SW480 (cell line): Measurements from ENCODE around the gene NFIX.

Experiments
- DNase-seq: peaks from one replicate; pipeline ENCODE4 v3.0.0-alpha.2; 2016; ENCODE audit warnings: low spot score

The NFIX gene

DNA sequence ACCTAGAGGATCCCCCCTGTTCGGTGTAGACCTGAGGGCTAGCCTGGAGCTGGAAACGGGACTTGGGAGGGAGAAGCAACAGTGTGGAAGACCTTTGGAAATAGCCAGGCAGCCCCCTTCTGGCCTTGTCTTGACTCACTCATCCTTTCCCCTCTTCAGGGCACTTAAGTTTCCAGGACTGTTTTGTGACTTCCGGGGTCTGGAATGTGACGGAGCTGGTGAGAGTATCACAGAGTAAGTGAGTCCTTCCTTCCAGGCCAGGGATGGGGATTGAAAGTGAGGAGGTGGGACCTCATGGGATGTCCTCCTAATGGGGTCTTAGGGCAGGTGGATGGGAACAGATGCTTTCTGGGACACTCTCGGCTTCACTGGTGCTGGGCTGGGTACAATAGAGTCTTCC lies 78.0 kb downstream of the NFIX start:
- DNase-seq = no peak

DNA sequence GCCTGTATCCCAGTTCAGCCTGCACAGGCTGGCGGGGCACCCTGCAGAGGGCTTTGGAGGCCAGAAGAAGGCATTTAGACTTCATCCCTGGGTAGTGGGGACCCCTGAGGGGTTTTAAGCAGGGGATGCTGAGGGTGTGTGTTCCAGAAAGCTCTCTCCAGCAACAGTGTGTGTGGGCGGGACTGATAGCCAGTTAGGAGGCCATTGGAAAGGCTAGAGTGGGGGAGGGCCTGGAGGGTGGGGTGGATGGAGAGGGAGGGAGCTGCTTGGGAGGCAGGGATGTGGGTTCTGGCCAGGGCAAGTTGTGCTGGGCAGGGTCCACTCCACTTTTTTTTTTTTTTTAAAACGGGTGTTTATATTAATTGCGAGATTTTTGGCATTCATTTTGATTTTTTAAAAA lies 79.1 kb downstream of the NFIX start:
- no peak for DNase-seq

GRCh38 chr19:13076320-13076719 lies 81.0 kb downstream of the NFIX start:
- no peak for DNase-seq

DNA sequence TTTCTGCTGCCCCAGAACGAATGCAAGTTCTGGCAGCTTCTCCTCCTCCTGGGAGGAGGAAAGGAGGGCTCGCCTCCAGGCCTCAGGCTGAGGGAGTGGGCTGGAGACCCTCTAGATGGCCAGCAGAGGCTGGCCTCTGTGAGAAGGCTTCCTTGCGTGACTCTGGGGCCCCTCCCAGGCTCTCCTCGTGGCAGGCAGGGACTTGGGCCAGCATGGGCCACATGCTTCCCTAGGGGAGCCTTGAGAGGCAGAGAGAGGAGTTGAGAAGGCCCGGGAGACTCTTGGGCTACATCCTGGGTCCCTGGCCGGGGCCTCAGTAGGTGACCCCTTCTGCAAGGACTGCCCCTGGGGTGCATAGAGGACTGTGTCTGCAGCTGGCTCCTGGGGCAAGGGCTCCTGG lies 81.5 kb downstream of the NFIX start:
- DNase-seq = no peak

- DNase-seq = no peak
Observed at GRCh38 chr19:13077240-13077639, 82.0 kb downstream of the NFIX start.

GRCh38 chr19:13078381-13078780 lies 83.1 kb downstream of the NFIX start:
- DNase-seq = no peak

DNA sequence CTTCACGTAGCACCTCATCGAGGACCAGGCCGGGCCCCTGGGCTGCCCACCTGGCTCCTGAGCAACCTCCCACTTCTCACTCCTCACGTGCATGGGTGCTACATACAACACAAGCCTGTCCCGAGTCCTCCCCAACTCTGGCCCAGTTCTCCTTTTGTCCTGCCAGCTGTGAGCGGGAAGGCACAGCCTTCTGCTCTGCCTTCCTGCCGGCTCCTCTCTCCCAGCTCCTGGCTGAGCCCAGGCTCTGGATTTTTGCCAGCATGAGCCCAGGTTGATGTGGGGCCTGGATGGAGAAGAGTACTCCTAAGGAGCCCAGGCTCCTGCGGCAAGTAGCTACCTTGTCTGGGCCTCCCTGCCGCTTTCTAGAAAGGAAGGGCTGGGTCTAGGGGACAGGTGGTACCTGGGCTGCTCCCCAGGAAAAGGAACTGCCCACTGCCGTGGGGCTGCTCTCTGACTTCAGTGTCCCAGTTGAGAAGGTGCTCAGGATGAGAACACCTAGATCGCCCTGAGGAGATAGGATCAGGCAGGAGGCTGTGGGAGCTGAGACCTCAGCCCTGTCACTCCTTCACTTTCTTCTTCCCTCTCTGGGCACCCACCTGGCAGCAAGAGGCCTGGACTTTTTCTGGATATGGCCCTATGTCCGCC lies 83.7 kb downstream of the NFIX start:
- DNase-seq = no peak

DNA sequence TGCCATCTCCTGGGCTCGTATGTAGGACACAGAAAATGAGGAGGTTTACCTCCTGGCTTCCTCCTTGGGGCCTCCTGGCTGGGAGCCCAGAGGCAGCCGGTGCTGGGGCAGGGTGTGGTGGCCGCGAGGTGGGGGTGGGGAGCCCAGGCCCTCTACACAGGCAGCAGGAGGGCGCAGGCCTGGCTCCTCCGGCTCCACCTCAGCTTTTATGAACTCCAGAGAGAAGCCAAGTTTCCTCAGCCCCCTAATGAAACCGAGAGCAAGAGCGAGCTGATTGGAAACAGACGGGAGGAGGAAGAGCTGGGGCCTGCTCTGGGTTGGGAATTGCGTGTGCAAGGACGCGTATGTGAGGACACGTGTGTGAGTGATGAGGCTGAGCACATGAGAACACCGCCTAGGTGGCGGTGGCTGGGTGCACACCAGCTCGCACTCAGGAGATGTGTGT lies 84.3 kb downstream of the NFIX start:
- DNase-seq = no peak

GRCh38 chr19:13082192-13083007 lies 87.1 kb downstream of the NFIX start:
- peak; percentile 93 for DNase-seq

DNA sequence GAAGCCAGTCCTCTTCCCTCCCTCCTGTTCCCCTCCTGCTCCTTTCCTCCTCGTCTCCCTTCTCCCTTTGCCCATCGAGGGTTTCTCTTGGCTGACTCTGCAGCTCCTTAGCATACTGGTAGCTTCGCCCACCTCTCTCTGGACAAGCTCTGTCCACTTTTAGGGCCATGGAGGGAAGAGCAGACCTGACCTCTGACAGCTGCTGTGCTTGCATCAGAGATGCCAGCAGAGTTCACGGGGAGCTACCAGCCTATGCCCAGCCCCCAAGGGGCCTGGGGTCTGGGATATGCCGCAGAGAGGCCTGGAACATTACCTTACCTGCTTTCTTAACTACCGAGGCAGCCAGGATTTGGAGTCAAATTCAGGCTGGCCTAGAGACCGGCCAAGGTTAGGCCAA lies 87.7 kb downstream of the NFIX start:
- no peak for DNase-seq

DNA sequence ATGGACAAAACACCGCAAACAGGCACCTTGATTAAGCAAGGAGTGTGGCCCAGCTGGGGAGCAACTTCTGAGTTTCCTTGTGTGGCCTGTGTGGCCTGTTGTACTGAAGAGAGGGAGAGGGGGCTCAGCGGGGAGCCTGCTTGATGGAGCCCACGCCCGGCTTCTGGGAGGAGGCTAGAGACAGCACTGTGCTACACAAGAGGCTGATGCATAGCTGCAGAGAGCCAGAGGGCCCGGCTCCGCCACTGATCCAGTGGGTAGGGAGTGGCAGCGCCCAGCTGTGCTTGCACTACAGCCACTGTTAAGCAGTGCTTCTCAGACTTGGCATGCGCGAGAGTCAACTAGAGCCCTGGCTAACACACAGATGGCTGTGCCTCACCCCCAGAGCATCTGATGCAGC lies 88.4 kb downstream of the NFIX start:
- no peak for DNase-seq

GRCh38 chr19:13085666-13086065 lies 90.4 kb downstream of the NFIX start:
- peak; percentile 31 for DNase-seq

DNA sequence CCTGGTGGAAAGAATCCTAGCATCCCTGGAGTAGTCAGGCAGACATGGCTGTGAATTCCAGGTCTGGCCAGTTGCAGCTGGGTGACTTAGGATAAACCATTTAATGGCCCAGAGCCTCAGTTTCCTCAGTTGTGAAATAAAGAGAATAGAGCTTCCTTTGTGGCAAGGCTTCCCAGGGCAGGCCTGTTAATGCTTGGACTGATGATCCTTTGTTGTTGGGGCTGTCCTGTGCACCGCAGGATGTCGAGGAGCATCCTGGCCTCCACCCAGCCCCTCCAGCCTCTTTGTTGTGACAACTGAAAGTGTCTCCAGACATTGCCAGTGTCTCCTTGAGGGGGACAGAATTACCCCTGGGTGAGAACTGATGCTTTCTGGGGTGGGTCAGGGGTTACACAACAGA lies 91.1 kb downstream of the NFIX start:
- no peak for DNase-seq

GRCh38 chr19:13087295-13087694 lies 92.0 kb downstream of the NFIX start:
- DNase-seq = no peak

DNA sequence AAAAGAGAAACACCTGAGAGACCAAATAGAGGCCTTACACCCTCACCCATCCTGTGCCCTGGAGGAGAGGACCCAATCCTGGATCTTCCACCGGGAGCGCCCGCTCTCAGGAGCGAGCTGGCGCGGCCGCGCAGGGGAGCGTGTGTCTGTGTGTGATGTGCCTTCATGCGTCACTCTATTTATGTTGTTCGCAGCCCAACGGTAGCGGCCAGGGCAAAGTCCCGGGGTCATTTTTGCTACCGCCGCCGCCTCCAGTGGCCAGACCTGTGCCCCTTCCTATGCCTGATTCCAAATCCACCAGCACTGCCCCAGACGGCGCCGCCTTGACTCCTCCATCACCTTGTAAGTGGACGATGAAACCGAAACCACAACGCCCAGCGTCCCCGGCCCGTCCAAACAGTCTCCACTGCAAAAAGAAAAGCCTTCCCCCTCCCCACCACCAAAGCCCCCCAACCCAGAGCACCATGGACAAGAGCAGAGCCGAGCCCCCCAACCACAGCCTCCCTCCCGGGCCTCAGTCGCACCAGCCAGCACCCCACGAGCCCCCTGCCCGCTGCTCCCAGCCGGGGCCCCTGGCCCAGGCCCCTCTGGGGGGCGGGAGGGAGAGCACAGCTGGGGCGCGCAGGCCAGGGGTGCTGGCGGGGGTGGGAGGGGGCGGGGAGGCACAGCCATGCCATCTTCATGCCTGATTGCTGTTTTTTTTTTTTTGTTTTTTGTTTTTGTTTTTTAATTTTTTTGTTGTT lies 92.7 kb downstream of the NFIX start:
- DNase-seq = no peak

- DNase-seq = peak; percentile 44
Observed at GRCh38 chr19:13089139-13089856, 94.0 kb downstream of the NFIX start.

- no peak for DNase-seq
Observed at GRCh38 chr19:13089857-13090507, 94.7 kb downstream of the NFIX start.

DNA sequence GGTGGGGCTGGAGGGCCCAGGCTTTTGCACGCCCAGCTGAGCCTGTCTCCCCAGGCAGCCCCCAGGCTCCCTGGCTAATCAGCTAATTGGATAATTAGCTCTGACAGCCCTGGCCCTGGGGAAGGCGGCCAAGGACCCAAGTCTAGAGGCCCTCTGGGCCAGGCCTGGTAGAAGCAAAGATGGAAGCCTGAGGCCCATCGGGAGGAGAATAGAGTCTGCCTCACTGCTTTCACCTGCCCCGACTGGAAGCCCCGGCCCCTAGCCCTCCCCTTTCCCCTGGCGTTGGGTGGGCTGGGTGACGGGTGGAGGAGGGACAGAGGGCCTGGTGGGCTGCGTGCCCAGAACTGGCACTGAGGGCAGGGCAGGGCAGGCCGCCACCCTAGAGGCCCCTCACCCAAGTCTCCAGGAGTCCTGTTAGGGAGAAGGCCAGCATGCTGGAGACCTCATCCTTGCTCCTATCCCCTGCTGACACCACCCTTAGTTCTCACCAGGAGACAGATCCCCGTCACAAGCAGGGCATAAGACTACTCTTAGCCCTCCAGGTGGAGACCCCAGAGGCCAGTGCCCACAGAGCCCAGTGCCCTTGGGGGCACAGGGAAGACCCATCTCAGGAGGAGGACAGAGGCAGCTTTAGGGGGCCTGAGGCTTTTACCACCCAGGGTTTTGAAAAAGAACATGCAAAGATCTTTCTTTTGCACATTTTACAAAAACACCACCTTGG lies 95.4 kb downstream of the NFIX start:
- DNase-seq = no peak

DNA sequence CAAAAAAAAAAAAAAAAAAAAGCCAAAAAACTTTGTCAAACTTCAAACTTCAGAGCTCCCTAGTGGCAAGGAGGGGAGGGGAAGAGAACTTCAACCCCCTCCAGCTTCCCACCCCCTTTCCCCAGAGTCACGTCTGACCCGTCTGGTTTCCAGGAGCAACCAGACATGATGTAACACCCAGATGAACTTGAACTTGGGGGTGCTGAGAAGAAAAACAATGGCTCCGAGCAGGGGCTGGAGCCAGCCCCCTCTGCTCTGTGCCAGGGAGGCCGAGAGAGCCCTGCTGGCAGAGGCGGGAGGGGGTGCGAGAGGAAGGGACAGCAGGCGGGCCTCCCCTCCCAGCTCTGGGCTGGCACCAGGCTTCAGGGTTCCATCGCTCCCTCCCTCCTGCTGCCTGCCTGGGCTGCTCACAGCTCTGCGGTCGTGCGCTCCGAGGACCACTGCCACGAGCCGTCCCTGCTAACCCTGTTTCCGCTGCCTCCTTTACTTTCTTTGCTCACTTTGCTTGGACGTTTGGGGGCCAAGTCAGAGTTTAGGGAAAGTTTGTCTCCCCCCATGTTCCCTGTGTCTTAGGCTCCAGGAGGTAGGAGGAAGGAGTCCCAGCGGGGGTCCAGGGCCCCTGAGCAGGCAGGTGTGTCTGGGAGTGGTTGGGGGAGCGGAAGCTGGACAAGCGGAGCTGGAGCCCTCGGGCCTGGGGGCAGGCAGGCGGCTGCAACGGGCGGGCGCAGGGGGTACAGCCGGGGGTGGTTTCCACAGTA lies 96.3 kb downstream of the NFIX start:
- no peak for DNase-seq

DNA sequence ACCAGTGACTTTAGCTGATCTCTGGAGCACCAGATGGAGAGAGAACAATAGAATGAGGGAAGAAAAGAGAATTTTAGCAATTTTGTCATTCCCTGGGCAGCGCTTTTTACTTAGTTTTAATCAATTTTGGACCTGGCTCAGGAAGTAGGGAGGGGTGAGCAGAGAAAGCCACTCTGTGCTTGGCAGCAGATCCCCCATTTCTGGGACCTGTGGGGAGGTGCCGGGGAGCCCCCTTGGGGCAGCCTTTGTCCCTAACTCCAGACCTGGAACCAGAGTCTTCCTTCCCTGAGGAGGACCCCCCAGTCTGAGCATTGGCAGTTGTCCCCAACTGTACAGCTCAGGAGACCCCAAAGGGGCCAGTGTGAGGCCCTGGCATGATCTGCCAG lies 96.9 kb downstream of the NFIX start:
- DNase-seq = no peak
